Measurements from ENCODE around the gene IL17RA.

- TF ChIP-seq CTCF (IDR thresholded peaks at IDR 0.05; ENCODE audit: poor library complexity) (no peak), EZH2 (IDR thresholded peaks at IDR 0.05; ENCODE audit: borderline replicate concordance) (no peak)
Measured at GRCh38 chr22:17135153-17135760, 50.5 kb downstream of the IL17RA start.

Data from hepatocyte (in vitro differentiated cells).